C4-2B (cell line): ENCODE measurements around the gene GRIK2.

ENCODE experiments used
- CTCF ChIP-seq: fragments of 450-650 bp; conservative IDR thresholded peaks from 2 replicates; pipeline ENCODE4 v1.5.1; 2017; ENCODE audit warnings: mild to moderate bottlenecking
- ZFX ChIP-seq: fragments of 450-650 bp; IDR thresholded peaks from 2 replicates; pipeline ENCODE4 v1.6.1; 2017

- TF ChIP-seq CTCF: peak; percentile 46
- TF ChIP-seq ZFX: no peak
Observed at GRCh38 chr6:101393251-101393828, at the start of gene GRIK2.
